Measurements from ENCODE around the gene PTPRD. TPM values are rescaled to one million over a fixed set of nuclear protein-coding genes. Genes with fewer than 3 reads are reported as not detected.

Gene PTPRD
- total RNA-seq, 1 experiment from 2014 or later: not detected

- POLR2A ChIA-PET (ENCODE audit: low non-redundant PET): no interaction called here
- no peak for DNase-seq (ENCODE audit: low spot score)
- Histone ChIP-seq H3K4me1 (ENCODE audit: insufficient read depth, low read length, poor library complexity, severe bottlenecking) (no peaks in the 10 kb centered on the region), H3K36me3 (ENCODE audit: insufficient read depth, low read length, poor library complexity, severe bottlenecking) (no peaks in the 10 kb centered on the region), H3K9me3 (ENCODE audit: low read depth, low read length, poor library complexity, severe bottlenecking) (peaks cover 16% of the 10 kb centered on the region), H3K4me3 (ENCODE audit: low read depth, low read length, poor library complexity, severe bottlenecking) (no peak overlapping the region), H3K27ac (ENCODE audit: low read depth, low read length, poor library complexity, severe bottlenecking) (no peak overlapping the region), H3K27me3 (replicated peaks; ENCODE audit: insufficient read depth, low read depth, low read length, poor library complexity) (no peaks in the 10 kb centered on the region)
- CTCF ChIA-PET: no interaction called here
- TF ChIP-seq EZH2 (IDR thresholded peaks at IDR 0.05; ENCODE audit: borderline replicate concordance, low read depth, low read length, poor library complexity, severe bottlenecking) (no peak), CTCF (conservative IDR thresholded peaks at IDR 0.05; ENCODE audit: low read depth, low read length) (no peak)
- BruUV-seq (replicated peaks): no TSS peak
- intact Hi-C loops (cut with micrococcal nuclease; ENCODE audit: unreplicated experiment): no loop called here
Observed at GRCh38 chr9:10651012-10651411, 38.2 kb upstream of the PTPRD start.

GRCh38 chr9:10649076-10649475 lies 36.3 kb upstream of the PTPRD start:
- Histone ChIP-seq H3K9me3 (ENCODE audit: low read depth, low read length, poor library complexity, severe bottlenecking) (peaks cover 12% of the 10 kb centered on the region), H3K27me3 (replicated peaks; ENCODE audit: insufficient read depth, low read depth, low read length, poor library complexity) (no peaks in the 10 kb centered on the region), H3K27ac (ENCODE audit: low read depth, low read length, poor library complexity, severe bottlenecking) (no peak overlapping the region), H3K4me1 (ENCODE audit: insufficient read depth, low read length, poor library complexity, severe bottlenecking) (no peaks in the 10 kb centered on the region), H3K36me3 (ENCODE audit: insufficient read depth, low read length, poor library complexity, severe bottlenecking) (no peaks in the 10 kb centered on the region), H3K4me3 (ENCODE audit: low read depth, low read length, poor library complexity, severe bottlenecking) (no peak overlapping the region)
- CTCF ChIA-PET: no interaction called here
- BruUV-seq (replicated peaks): no TSS peak
- TF ChIP-seq EZH2 (IDR thresholded peaks at IDR 0.05; ENCODE audit: borderline replicate concordance, low read depth, low read length, poor library complexity, severe bottlenecking) (no peak), CTCF (conservative IDR thresholded peaks at IDR 0.05; ENCODE audit: low read depth, low read length) (no peak)
- intact Hi-C loops (cut with micrococcal nuclease; ENCODE audit: unreplicated experiment): no loop called here
- peak; percentile 0 for DNase-seq (ENCODE audit: low spot score)
- POLR2A ChIA-PET (ENCODE audit: low non-redundant PET): no interaction called here

GRCh38 chr9:10633785-10634184 lies 21.0 kb upstream of the PTPRD start:
- intact Hi-C loops (cut with micrococcal nuclease; ENCODE audit: unreplicated experiment): no loop called here
- H3K36me3 ChIP-seq (ENCODE audit: insufficient read depth, low read length, poor library complexity, severe bottlenecking): no peaks in the 10 kb centered on the region
- CTCF ChIA-PET: no interaction called here
- no peak overlapping the region for H3K4me3 ChIP-seq (ENCODE audit: low read depth, low read length, poor library complexity, severe bottlenecking)
- TF ChIP-seq CTCF (conservative IDR thresholded peaks at IDR 0.05; ENCODE audit: low read depth, low read length): no peak
- no peak for TF ChIP-seq EZH2 (IDR thresholded peaks at IDR 0.05; ENCODE audit: borderline replicate concordance, low read depth, low read length, poor library complexity, severe bottlenecking)
- no peaks in the 10 kb centered on the region for H3K4me1 ChIP-seq (ENCODE audit: insufficient read depth, low read length, poor library complexity, severe bottlenecking)
- H3K27me3 ChIP-seq (replicated peaks; ENCODE audit: insufficient read depth, low read depth, low read length, poor library complexity): no peaks in the 10 kb centered on the region
- H3K9me3 ChIP-seq (ENCODE audit: low read depth, low read length, poor library complexity, severe bottlenecking): no peaks in the 10 kb centered on the region
- no peak overlapping the region for H3K27ac ChIP-seq (ENCODE audit: low read depth, low read length, poor library complexity, severe bottlenecking)
- no TSS peak for BruUV-seq (replicated peaks)
- POLR2A ChIA-PET (ENCODE audit: low non-redundant PET): no interaction called here
- no peak for DNase-seq (ENCODE audit: low spot score)
